SU-DHL-6 (cell line): ENCODE data around the gene TRIB2.

Experiments used
- H2AFZ ChIP-seq: fragments of 200-600 bp; sonication (generic); 2 replicates; pipeline ENCODE4 v1.6.1; 2014; ENCODE audit warnings: low read depth, mild to moderate bottlenecking, moderate library complexity, mixed read lengths, antibody characterized with exemption, low read length; ENCODE audit not compliant: severe bottlenecking
- H3F3A ChIP-seq: fragments of 200-600 bp; shearing (Covaris generic); 2 replicates; pipeline ENCODE4 v1.6.0; 2016; ENCODE audit warnings: antibody characterized with exemption, mild to moderate bottlenecking; ENCODE audit not compliant: insufficient read depth
- H3K27ac ChIP-seq: fragments of 200-600 bp; sonication (generic); 2 replicates; pipeline ENCODE4 v1.5.1; 2016; ENCODE audit warnings: low read depth, mild to moderate bottlenecking, low read length, moderate library complexity, mixed read lengths
- H3K27me3 ChIP-seq: fragments of 200-600 bp; sonication (generic), shearing (Covaris generic); 2 replicates; pipeline ENCODE4 v1.6.0; 2014; ENCODE audit warnings: mild to moderate bottlenecking, low read length
- H3K36me3 ChIP-seq: fragments of 200-600 bp; sonication (generic); 2 replicates; pipeline ENCODE4 v1.6.1; 2014; ENCODE audit warnings: mild to moderate bottlenecking, low read length, mixed read lengths
- H3K4me2 ChIP-seq: fragments of 300-600, 200-600 bp; shearing (Covaris generic), sonication (generic); 2 replicates; pipeline ENCODE4 v1.6.0; 2014; ENCODE audit warnings: low read length, low read depth, mild to moderate bottlenecking; ENCODE audit not compliant: poor library complexity, severe bottlenecking
- H3K4me3 ChIP-seq: fragments of 200-600 bp; sonication (generic); 2 replicates; pipeline ENCODE4 v1.5.1; 2014; ENCODE audit warnings: antibody characterized with exemption, low read length, mild to moderate bottlenecking, mixed read lengths; ENCODE audit not compliant: insufficient read depth, poor library complexity, severe bottlenecking
- H3K79me2 ChIP-seq: fragments of 200-600 bp; sonication (generic); 2 replicates; pipeline ENCODE4 v1.6.1; 2014; ENCODE audit warnings: mild to moderate bottlenecking, low read length, moderate library complexity; ENCODE audit not compliant: insufficient read depth
- H3K9ac ChIP-seq: fragments of 200-600 bp; sonication (generic); 2 replicates; pipeline ENCODE4 v1.7.0; 2014; ENCODE audit warnings: mild to moderate bottlenecking, low read length
- H3K9me2 ChIP-seq: fragments of 200-600 bp; sonication (generic); replicated peaks from 2 replicates; pipeline ENCODE4 v1.6.1; 2014; ENCODE audit warnings: low read length; ENCODE audit not compliant: insufficient read depth
- H3K9me3 ChIP-seq: fragments of 200-600 bp; sonication (generic); 2 replicates; pipeline ENCODE4 v1.6.1; 2014; ENCODE audit warnings: low read length, mixed read lengths; ENCODE audit not compliant: insufficient read depth
- H4K20me1 ChIP-seq: fragments of 200-600 bp; sonication (generic); 2 replicates; pipeline ENCODE4 v1.6.1; 2014; ENCODE audit warnings: low read depth, mild to moderate bottlenecking, antibody characterized with exemption, low read length, moderate library complexity, mixed read lengths
- CTCF ChIP-seq: fragments of 200-600 bp; sonication (generic); IDR thresholded peaks from one replicate; pipeline ENCODE4 v1.5.1; 2017; ENCODE audit warnings: antibody characterized with exemption, mild to moderate bottlenecking, low read length, moderate library complexity; ENCODE audit not compliant: insufficient read depth, poor library complexity, severe bottlenecking
- EZH2phosphoT487 ChIP-seq: fragments of 200-600 bp; sonication (generic), shearing (Covaris generic); conservative IDR thresholded peaks from 2 replicates; pipeline ENCODE4 v1.6.1; 2018; ENCODE audit warnings: mild to moderate bottlenecking, antibody characterized with exemption, low read length, moderate library complexity, mixed read lengths

TRIB2 gene

GRCh38 chr2:12697617-12698016, 19.1 kb upstream of the TRIB2 start:
- no peaks in the 10 kb centered on the region for H3K27me3 ChIP-seq
- no peak overlapping the region for H3K9ac ChIP-seq
- no peak for TF ChIP-seq EZH2phosphoT487
- TF ChIP-seq CTCF: no peak
- no peak overlapping the region for H3K4me3 ChIP-seq
- 0 out of 2 replicates have a peak, but pooled peaks cover 2% of the 10 kb centered on the region for H3K36me3 ChIP-seq
- H3K4me2 ChIP-seq: no peak overlapping the region
- H3K9me2 ChIP-seq: no peaks in the 10 kb centered on the region
- H2AFZ ChIP-seq: no peak overlapping the region
- H3F3A ChIP-seq: no peaks in the 10 kb centered on the region
- H4K20me1 ChIP-seq: no peaks in the 10 kb centered on the region
- H3K79me2 ChIP-seq: no peaks in the 10 kb centered on the region
- no peaks in the 10 kb centered on the region for H3K9me3 ChIP-seq
- no peak overlapping the region for H3K27ac ChIP-seq

DNA sequence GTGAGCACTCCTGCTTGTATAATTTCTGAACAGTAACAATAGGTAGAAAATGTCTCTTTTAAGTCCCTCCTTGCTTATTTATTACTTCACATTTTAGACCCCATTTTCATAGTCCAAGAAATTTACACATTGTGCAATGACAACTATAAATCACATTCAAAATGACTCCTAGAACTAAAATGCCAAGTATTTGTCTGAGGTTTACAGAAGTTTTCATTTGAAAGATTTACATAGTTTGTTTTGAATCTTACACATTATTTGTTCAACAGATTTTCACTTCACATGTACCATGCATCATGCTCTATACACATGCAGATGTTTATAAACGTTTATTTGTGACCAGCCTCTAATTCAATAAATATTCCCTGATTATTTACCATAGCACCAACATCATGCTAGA, 15.7 kb upstream of the TRIB2 start:
- no peaks in the 10 kb centered on the region for H3K9me2 ChIP-seq
- TF ChIP-seq CTCF (no peak), EZH2phosphoT487 (no peak)
- no peak overlapping the region for H2AFZ ChIP-seq
- no peak overlapping the region for H3K9ac ChIP-seq
- H4K20me1 ChIP-seq: no peaks in the 10 kb centered on the region
- no peaks in the 10 kb centered on the region for H3F3A ChIP-seq
- no peaks in the 10 kb centered on the region for H3K36me3 ChIP-seq
- no peaks in the 10 kb centered on the region for H3K79me2 ChIP-seq
- no peak overlapping the region for H3K4me3 ChIP-seq
- no peak overlapping the region for H3K4me2 ChIP-seq
- no peaks in the 10 kb centered on the region for H3K9me3 ChIP-seq
- no peak overlapping the region for H3K27ac ChIP-seq
- no peaks in the 10 kb centered on the region for H3K27me3 ChIP-seq

DNA sequence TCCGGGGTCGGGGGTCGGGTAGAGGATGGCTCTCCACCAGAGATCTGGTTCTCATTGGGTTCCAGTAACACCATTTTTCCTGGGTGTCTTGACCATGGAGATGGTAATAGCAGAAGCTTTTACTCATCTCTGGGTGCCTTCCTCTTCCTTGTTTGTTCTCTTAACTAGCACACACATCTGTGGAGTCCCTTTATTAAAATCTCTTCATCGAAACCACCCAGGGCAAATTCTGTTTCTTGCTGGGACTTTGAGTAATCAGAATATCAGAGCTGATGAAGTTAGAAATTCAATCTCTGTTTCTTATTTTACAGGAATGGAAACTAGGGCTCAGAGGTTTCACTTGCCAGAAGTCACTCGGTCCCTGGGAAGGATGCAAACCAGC, 15.0 kb upstream of the TRIB2 start:
- TF ChIP-seq EZH2phosphoT487 (no peak), CTCF (no peak)
- no peaks in the 10 kb centered on the region for H4K20me1 ChIP-seq
- H3K36me3 ChIP-seq: no peaks in the 10 kb centered on the region
- H3K9me2 ChIP-seq: no peaks in the 10 kb centered on the region
- H3F3A ChIP-seq: no peaks in the 10 kb centered on the region
- H3K27ac ChIP-seq: no peak overlapping the region
- no peak overlapping the region for H3K4me3 ChIP-seq
- H3K79me2 ChIP-seq: no peaks in the 10 kb centered on the region
- H3K9ac ChIP-seq: no peak overlapping the region
- no peaks in the 10 kb centered on the region for H3K9me3 ChIP-seq
- H2AFZ ChIP-seq: no peak overlapping the region
- H3K27me3 ChIP-seq: no peaks in the 10 kb centered on the region
- H3K4me2 ChIP-seq: no peak overlapping the region
